ENCODE results near the gene SULF2. TPM values are rescaled to one million over a fixed set of nuclear protein-coding genes. Genes with fewer than 3 reads are reported as not detected.
A peak's percentile ranks its signal among the peaks of the same experiment; 100 is the strongest.

The SULF2 gene
- total RNA-seq, 3 donors from 2014 or later = 36.3 to 62.5 (median 58.0) TPM

DNA sequence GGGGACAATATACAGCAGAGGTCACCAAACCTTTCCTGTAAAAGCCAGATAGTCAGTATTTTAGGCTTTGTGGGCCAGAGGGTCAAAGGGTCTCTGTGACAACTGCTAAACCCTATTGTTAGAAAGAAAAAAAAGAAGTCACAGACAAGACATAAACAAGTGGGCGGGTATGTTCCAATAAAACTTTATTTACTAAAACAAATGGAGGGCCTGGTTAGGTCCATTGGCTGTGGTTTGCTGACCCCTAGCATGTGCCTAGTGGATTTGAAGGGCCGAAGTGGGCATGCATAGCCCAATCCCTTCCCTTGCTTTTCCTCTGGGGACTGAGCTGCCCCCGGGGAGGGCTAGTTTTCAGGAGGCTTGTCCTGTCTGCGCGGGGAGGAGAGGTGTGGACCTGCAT lies 78.9 kb downstream of the SULF2 start:
- no peak for TF ChIP-seq POLR2AphosphoS5 (IDR thresholded peaks at IDR 0.05)
- TF ChIP-seq, protein P1, sequence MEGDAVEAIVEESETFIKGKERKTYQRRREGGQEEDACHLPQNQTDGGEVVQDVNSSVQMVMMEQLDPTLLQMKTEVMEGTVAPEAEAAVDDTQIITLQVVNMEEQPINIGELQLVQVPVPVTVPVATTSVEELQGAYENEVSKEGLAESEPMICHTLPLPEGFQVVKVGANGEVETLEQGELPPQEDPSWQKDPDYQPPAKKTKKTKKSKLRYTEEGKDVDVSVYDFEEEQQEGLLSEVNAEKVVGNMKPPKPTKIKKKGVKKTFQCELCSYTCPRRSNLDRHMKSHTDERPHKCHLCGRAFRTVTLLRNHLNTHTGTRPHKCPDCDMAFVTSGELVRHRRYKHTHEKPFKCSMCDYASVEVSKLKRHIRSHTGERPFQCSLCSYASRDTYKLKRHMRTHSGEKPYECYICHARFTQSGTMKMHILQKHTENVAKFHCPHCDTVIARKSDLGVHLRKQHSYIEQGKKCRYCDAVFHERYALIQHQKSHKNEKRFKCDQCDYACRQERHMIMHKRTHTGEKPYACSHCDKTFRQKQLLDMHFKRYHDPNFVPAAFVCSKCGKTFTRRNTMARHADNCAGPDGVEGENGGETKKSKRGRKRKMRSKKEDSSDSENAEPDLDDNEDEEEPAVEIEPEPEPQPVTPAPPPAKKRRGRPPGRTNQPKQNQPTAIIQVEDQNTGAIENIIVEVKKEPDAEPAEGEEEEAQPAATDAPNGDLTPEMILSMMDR (IDR thresholded peaks at IDR 0.05) = no peak
- no peak for TF ChIP-seq POLR2A (IDR thresholded peaks at IDR 0.05)
- Histone ChIP-seq H3K4me1 (no peaks in the 10 kb centered on the region), H3K36me3 (no peaks in the 10 kb centered on the region), H3K4me3 (no peak overlapping the region), H3K27me3 (no peaks in the 10 kb centered on the region), H3K9me3 (no peaks in the 10 kb centered on the region), H3K27ac (no peak overlapping the region)
- DNase-seq (ENCODE audit: low spot score in 2 of 2) = no peak
- intact Hi-C loops (cut with DNase I; ENCODE audit: low total_unique reads) = no loop called here

DNA sequence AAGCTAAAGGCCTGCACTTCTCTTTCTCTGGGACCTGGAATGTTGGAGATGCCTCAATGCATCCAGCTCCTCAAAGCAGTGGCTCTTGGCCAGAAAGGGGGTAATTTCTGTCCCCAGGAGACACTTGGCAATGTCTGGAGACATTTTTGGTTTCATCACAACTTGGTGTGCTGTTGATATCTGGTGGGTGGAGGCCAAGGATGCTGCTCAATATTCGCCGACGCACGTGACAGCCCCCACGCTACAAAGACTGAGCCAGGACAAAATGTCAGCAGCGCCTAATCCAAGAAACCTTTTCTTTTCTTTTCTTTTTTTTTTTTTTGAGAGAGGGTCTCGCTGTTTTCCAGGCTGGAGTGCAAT lies 79.8 kb downstream of the SULF2 start:
- Histone ChIP-seq H3K9me3 (no peaks in the 10 kb centered on the region), H3K36me3 (no peaks in the 10 kb centered on the region), H3K4me3 (peak overlapping the region in 1 of 3 donors; percentile 20), H3K27ac (no peak overlapping the region), H3K27me3 (no peaks in the 10 kb centered on the region), H3K4me1 (no peaks in the 10 kb centered on the region)
- intact Hi-C loops (cut with DNase I; ENCODE audit: low total_unique reads) = no loop called here
- TF ChIP-seq POLR2A (IDR thresholded peaks at IDR 0.05) = no peak
- DNase-seq (ENCODE audit: low spot score in 2 of 2) = no peak

DNA sequence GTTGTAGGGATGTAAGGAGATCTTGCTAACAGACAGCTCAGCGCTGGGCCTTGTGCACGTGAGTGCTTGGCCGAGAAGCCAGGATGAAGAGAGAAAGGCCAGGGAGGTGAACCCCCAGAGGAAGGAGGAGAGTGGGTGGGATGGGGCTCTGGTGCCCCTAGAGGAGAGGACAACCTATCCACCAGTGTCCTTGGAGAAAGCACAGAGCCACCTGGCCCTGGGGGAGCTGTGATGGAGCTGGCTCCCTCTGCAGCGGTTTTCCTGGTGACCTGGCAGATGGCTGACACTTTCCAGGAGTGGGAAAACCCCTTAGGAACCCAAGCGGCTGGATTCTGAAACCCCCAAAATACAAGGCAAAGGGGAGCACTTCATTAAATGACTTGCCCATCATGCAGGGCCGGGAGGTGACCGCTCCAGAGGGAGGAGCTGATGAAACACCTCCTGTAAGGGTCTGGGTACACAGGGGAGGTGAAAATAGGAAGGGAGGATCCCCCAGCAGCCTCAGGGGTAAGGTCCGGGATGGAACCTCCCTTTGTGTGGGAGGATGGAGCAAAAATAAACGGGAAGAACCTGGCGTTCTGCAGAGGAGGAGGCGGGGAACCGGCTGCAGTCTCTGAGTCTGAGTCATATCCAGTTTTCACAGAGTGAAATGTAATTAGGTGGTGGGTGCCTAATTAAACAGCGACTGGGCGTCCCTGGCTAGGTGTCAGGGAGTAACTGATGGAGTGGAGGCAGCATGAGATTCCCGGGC lies 80.4 kb downstream of the SULF2 start:
- Histone ChIP-seq H3K27me3 (no peaks in the 10 kb centered on the region), H3K36me3 (no peaks in the 10 kb centered on the region), H3K9me3 (no peaks in the 10 kb centered on the region), H3K4me1 (no peaks in the 10 kb centered on the region), H3K27ac (no peak overlapping the region), H3K4me3 (peak overlapping the region in 1 of 3 donors; percentile 20)
- no peak for DNase-seq (ENCODE audit: low spot score in 2 of 2)
- intact Hi-C loops (cut with DNase I; ENCODE audit: low total_unique reads) = no loop called here
- no peak for TF ChIP-seq POLR2AphosphoS5 (IDR thresholded peaks at IDR 0.05)
- TF ChIP-seq, protein P1 (IDR thresholded peaks at IDR 0.05) = no peak
- TF ChIP-seq POLR2A (IDR thresholded peaks at IDR 0.05) = no peak

DNA sequence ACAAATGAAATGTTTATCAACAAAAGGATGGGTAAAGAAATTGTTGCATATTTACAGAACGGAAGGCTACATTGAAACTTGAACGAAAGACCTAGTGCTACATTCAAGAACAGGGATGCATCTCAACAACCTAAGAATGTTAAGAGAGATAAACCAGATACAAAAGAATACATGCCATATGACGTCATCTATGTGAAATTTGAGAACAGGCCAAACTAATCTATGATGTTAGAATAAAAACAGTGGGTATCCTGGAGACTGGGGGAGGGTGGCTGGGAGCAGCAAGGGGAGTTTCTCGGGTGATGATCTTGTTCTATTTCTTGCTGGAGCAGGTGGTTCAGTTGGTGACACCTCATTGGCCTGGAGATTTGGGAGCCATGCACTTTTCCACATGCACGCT lies 81.5 kb downstream of the SULF2 start:
- Histone ChIP-seq H3K27me3 (no peaks in the 10 kb centered on the region), H3K4me3 (no peak overlapping the region), H3K9me3 (no peaks in the 10 kb centered on the region), H3K27ac (no peak overlapping the region), H3K36me3 (no peaks in the 10 kb centered on the region), H3K4me1 (no peaks in the 10 kb centered on the region)
- intact Hi-C loops (cut with DNase I; ENCODE audit: low total_unique reads) = no loop called here
- no peak for TF ChIP-seq POLR2A (IDR thresholded peaks at IDR 0.05)
- TF ChIP-seq, protein P1 (IDR thresholded peaks at IDR 0.05) = no peak
- TF ChIP-seq POLR2AphosphoS5 (IDR thresholded peaks at IDR 0.05) = no peak
- DNase-seq (ENCODE audit: low spot score in 2 of 2) = no peak

DNA sequence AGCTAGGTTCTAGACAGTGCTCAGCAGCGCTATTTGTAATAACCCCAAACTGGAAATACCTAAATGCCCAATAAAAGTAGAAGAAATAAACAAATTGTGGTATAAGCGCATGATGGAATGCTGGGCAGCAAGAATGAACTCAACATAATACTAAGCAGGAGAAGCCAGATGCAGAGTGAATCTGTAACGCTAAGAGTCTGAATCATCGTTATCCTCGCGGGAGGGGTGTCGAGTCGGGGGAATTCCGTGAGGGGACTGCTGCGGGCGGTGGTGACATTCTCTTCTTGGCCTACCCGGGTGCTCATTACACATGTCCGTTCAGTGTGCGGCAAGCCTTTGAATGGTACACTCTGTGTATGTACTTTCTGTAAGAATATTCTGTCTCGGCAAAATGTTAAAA lies 83.7 kb downstream of the SULF2 start:
- no peak for TF ChIP-seq POLR2A (IDR thresholded peaks at IDR 0.05)
- TF ChIP-seq, protein P1 (IDR thresholded peaks at IDR 0.05) = no peak
- no peak for TF ChIP-seq POLR2AphosphoS5 (IDR thresholded peaks at IDR 0.05)
- Histone ChIP-seq H3K4me1 (no peaks in the 10 kb centered on the region), H3K27me3 (no peaks in the 10 kb centered on the region), H3K36me3 (no peaks in the 10 kb centered on the region), H3K4me3 (no peak overlapping the region), H3K27ac (no peak overlapping the region), H3K9me3 (no peaks in the 10 kb centered on the region)
- DNase-seq (ENCODE audit: low spot score in 2 of 2) = no peak
- intact Hi-C loops (cut with DNase I; ENCODE audit: low total_unique reads) = no loop called here
